ENCODE data around the gene C10orf67.

- TF ChIP-seq CTCF (IDR thresholded peaks at IDR 0.05) (no peak), POLR2A (IDR thresholded peaks at IDR 0.05; ENCODE audit: low read depth) (no peak), EP300 (IDR thresholded peaks at IDR 0.05) (no peak)
Observed at GRCh38 chr10:23340354-23340753, 4.2 kb downstream of the C10orf67 start.
